K562 (cell line): ENCODE measurements around the gene FARP1. TPM values are rescaled to one million over a fixed set of nuclear protein-coding genes. Genes with fewer than 3 reads are reported as not detected.

Experiments used
- ATAC-seq: fragments of 200-7000 bp; cut with Tn5 transposase; 3 replicates; pipeline ENCODE4 v1.9.1; 2020; ENCODE audit warnings: moderate library complexity
- BruUV-seq: library from RNA; stranded (reverse); fragments of 400-500 nt; replicated peaks from 2 replicates; lab custom pipeline; 2021; lab: Mats Ljungman, UMichigan
- CTCF ChIA-PET: fragments of 300-600 bp; formaldehyde crosslinking; extraction: SDS; loops from one replicate; lab custom pipeline; 2021; ENCODE audit warnings: low intra/inter-chr PET ratio; lab: Yijun Ruan, JAX
- POLR2A ChIA-PET: fragments of 300-600, 350-650 bp; sonication (Branson Sonifier 250); formaldehyde crosslinking; extraction: SDS; loops from one replicate; lab custom pipeline; 2021; ENCODE audit warnings: antibody characterized with exemption, inconsistent platforms; lab: Yijun Ruan, JAX
- DNase-seq, 4 experiments: peaks; one replicate each; pipeline versions ENCODE4 v3.0.0 to v3.0.0-alpha.2; 2011 to 2018; ENCODE audit warnings: low spot score in 3 of 4, mixed read lengths in 3 of 4; ENCODE audit errors: extremely low read depth in 1 of 4
- FAIRE-seq: peaks from 2 replicates; lab custom pipeline; 2011; peaks lifted over from hg19 to GRCh38; lab: Jason Lieb, UNC
- H2AFZ ChIP-seq: 2 replicates; pipeline ENCODE4 v1.6.0; 2011; ENCODE audit warnings: low read depth, low read length, control low read depth, inconsistent platforms
- H3K27ac ChIP-seq: fragments of 200-600 bp; 3 replicates; pipeline ENCODE4 v1.8.0; 2011; ENCODE audit warnings: low read depth, mild to moderate bottlenecking, control low read depth, inconsistent platforms, low read length, moderate library complexity, mixed read lengths; ENCODE audit errors: extremely low read depth
- H3K27me3 ChIP-seq, 2 experiments: fragments of 300-600 bp in 1 of 2; 2 replicates in 1 of 2; 3 replicates in 1 of 2; pipeline versions ENCODE4 v1.6.0 to v1.8.0; 2011; ENCODE audit warnings: inconsistent platforms in 2 of 2, low read length in 2 of 2, mild to moderate bottlenecking in 1 of 2, mixed read lengths in 1 of 2, moderate library complexity in 1 of 2; ENCODE audit not compliant: control insufficient read depth in 2 of 2, insufficient read depth in 2 of 2
- H3K36me3 ChIP-seq: fragments of 300-600 bp; 3 replicates; pipeline ENCODE4 v1.8.0; 2011; ENCODE audit warnings: mild to moderate bottlenecking, low read length, inconsistent platforms; ENCODE audit not compliant: control insufficient read depth, insufficient read depth
- H3K4me1 ChIP-seq, 2 experiments: fragments of 200-600 bp in 1 of 2; replicated peaks in 1 of 2; 2 replicates in 1 of 2; 3 replicates in 1 of 2; pipeline versions ENCODE4 v1.5.1 to v1.8.0; 2011; ENCODE audit warnings: inconsistent platforms in 2 of 2, low read length in 2 of 2, mild to moderate bottlenecking in 1 of 2, mixed read lengths in 1 of 2, moderate library complexity in 1 of 2; ENCODE audit not compliant: control insufficient read depth in 2 of 2, insufficient read depth in 2 of 2
- H3K4me2 ChIP-seq: 2 replicates; pipeline ENCODE4 v1.6.1; 2011; ENCODE audit warnings: low read length, control low read depth, inconsistent platforms, mixed read lengths; ENCODE audit not compliant: insufficient read depth
- H3K4me3 ChIP-seq: fragments of 200-600 bp; sonication (generic), shearing (Covaris generic); 2 replicates; pipeline ENCODE4 v1.5.1; 2016; ENCODE audit warnings: control low read depth, inconsistent platforms
- H3K79me2 ChIP-seq: fragments of 200-600 bp; 3 replicates; pipeline ENCODE4 v1.8.0; 2011; ENCODE audit warnings: low read length, inconsistent platforms; ENCODE audit not compliant: control insufficient read depth, insufficient read depth
- H3K9ac ChIP-seq, 2 experiments: 2 replicates each; pipeline versions ENCODE4 v1.6.0 to v1.6.1; 2011; ENCODE audit warnings: low read depth in 2 of 2, low read length in 2 of 2, control low read depth in 1 of 2, inconsistent platforms in 1 of 2, mild to moderate bottlenecking in 1 of 2, mixed read lengths in 1 of 2; ENCODE audit not compliant: insufficient read depth in 1 of 2
- H3K9me1 ChIP-seq: one replicate; pipeline ENCODE4 v1.6.0; 2011; ENCODE audit warnings: inconsistent platforms, mild to moderate bottlenecking, low read length, moderate library complexity; ENCODE audit not compliant: control insufficient read depth, insufficient read depth
- H3K9me3 ChIP-seq: replicated peaks from 2 replicates; pipeline ENCODE4 v1.5.1; 2011; ENCODE audit warnings: low read depth, low read length, inconsistent platforms; ENCODE audit not compliant: control insufficient read depth, insufficient read depth
- H4K20me1 ChIP-seq: replicated peaks from 2 replicates; pipeline ENCODE4 v1.6.1; 2011; ENCODE audit warnings: low read length, inconsistent platforms, mixed read lengths; ENCODE audit not compliant: control insufficient read depth, insufficient read depth
- AFF1 ChIP-seq, 2 experiments: fragments of 450-650 bp; IDR thresholded peaks; 2 replicates each; pipeline ENCODE4 v1.6.1; 2018; ENCODE audit warnings: mild to moderate bottlenecking in 2 of 2, low read depth in 1 of 2; ENCODE audit not compliant: partially characterized antibody in 2 of 2
- FIP1L1 ChIP-seq: fragments of 200-400 bp; formaldehyde crosslinking; IDR thresholded peaks from 2 replicates; pipeline ENCODE4 v1.6.1; 2018; ENCODE audit warnings: mild to moderate bottlenecking, low read depth, low read length; ENCODE audit not compliant: poor library complexity, severe bottlenecking
- FOS ChIP-seq: IDR thresholded peaks from 3 replicates; pipeline ENCODE4 v1.6.1; 2011; ENCODE audit not compliant: insufficient read length; ENCODE audit errors: extremely low read depth
- GTF3C2 ChIP-seq: IDR thresholded peaks from 3 replicates; pipeline ENCODE4 v1.6.1; 2011; ENCODE audit warnings: borderline replicate concordance, mild to moderate bottlenecking, moderate library complexity; ENCODE audit not compliant: insufficient read length; ENCODE audit errors: extremely low read depth
- HNRNPL ChIP-seq: fragments of 200-400 bp; formaldehyde crosslinking; IDR thresholded peaks from 2 replicates; pipeline ENCODE4 v1.6.1; 2017; ENCODE audit warnings: low read depth, mild to moderate bottlenecking, low read length
- MNT ChIP-seq, 2 experiments: fragments of 450-650 bp; conservative IDR thresholded peaks; 2 replicates each; pipeline ENCODE4 v1.6.1; 2017; ENCODE audit warnings: mild to moderate bottlenecking in 2 of 2, moderate library complexity in 2 of 2
- NFE2 ChIP-seq: IDR thresholded peaks from 2 replicates; pipeline ENCODE4 v1.6.1; 2014; ENCODE audit warnings: antibody characterized with exemption, low read depth
- ZNF583 ChIP-seq: fragments of 250-450 bp; sonication (Bioruptor Pico); IDR thresholded peaks from 2 replicates; pipeline ENCODE4 v1.4.0; 2020
- WGBS: fragments of 100-300 bp; shearing (Covaris generic); methylation state at CpG from one replicate; pipeline ENCODE4 v1.1.6; 2016; ENCODE audit warnings: low coverage, mixed read lengths; ENCODE audit not compliant: insufficient coverage; ENCODE audit errors: missing lambda C conversion rate; 5-methylcytosine and 5-hydroxymethylcytosine counted together
- in situ Hi-C: fragments of 300-500 bp; cut with MboI; formaldehyde crosslinking; loops from 4 replicates; pipeline ENCODE4 v1.15.0; 2018; ENCODE audit warnings: inconsistent platforms, mixed read lengths
- intact Hi-C: fragments of 100-400 bp; cut with micrococcal nuclease; formaldehyde crosslinking; loops from 2 replicates; pipeline ENCODE4 v1.14.2; 2022
- polyA plus RNA-seq, 8 experiments: library from polyadenylated mRNA; depleted of rRNA in 4 of 8; stranded (reverse) in 5 of 8; unstranded in 3 of 8; fragments of >200 nt; fragmentation: Nextera tagmentation in 2 of 8; fragmentation: Illumina TruSeq in 1 of 8; extraction: Ambion mirVana in 2 of 8; extraction: Trizol in 1 of 8; gene quantifications; 2 replicates each; pipeline versions ENCODE4 v1.2.1 to v1.2.3, GENCODE V29; 2011 to 2014; ENCODE audit warnings: inconsistent platforms in 1 of 8, missing spikeins in 1 of 8
- total RNA-seq, 7 experiments: library from RNA; depleted of rRNA in 6 of 7; stranded (reverse); fragments of >200 nt in 6 of 7; fragmentation: Illumina TruSeq in 2 of 7; extraction: Trizol in 2 of 7; gene quantifications; 2 replicates each; pipeline versions ENCODE4 v1.2.1 to v1.2.3, GENCODE V29; 2011 to 2021; ENCODE audit warnings: low replicate concordance in 1 of 7

The FARP1 gene
- total and polyA plus RNA-seq, 9 of the 15 experiments (the other 6 are each of a cell fraction or from before 2014, with no cell fraction given): 0.03 to 0.29 (median 0.05) TPM; not detected in 3

- WGBS: 0% methylated on average over 14 of the region's 20 CpGs
Measured at GRCh38 chr13:98225036-98225940, 82.4 kb downstream of the FARP1 start.

More at GRCh38 chr13:98225036-98225940, 82.4 kb downstream of the FARP1 start:
- Histone ChIP-seq H3K27ac (no peak overlapping the region), H3K79me2 (no peaks in the 10 kb centered on the region), H3K9ac (no peak overlapping the region), H3K4me3 (no peak overlapping the region), H2AFZ (no peak overlapping the region), H3K9me3 (no peaks in the 10 kb centered on the region), H3K27me3 (peaks cover 4 to 30% of the 10 kb centered on the region in 2 experiments; a peak in 3 of 5 replicates), H3K4me2 (no peak overlapping the region), H4K20me1 (no peaks in the 10 kb centered on the region; the same call in 1 of the 2 replicates), H3K9me1 (no peaks in the 10 kb centered on the region), H3K36me3 (no peaks in the 10 kb centered on the region), H3K4me1 (peaks cover 0 to 4% of the 10 kb centered on the region in 2 experiments; a peak in 3 of 5 replicates)
- intact Hi-C loops: no loop called here
- ATAC-seq: no peak
- POLR2A ChIA-PET: no interaction called here
- no TSS peak for BruUV-seq
- DNase-seq: no peak
- in situ Hi-C loops: no loop called here
- no peak for TF ChIP-seq HNRNPL
- TF ChIP-seq MNT (conservative IDR thresholded peaks at IDR 0.05): no peak
- no peak for TF ChIP-seq ZNF583 (CRISPR knock-in tag)
- no peak for TF ChIP-seq FIP1L1
- TF ChIP-seq NFE2: no peak
- TF ChIP-seq AFF1 (IDR thresholded peaks at IDR 0.05; ENCODE audit: low read depth in 1 of 2, partially characterized antibody in 2 of 2): no peak
- no peak for TF ChIP-seq FOS
- no peak for TF ChIP-seq GTF3C2
- no peak for FAIRE-seq
- CTCF ChIA-PET: no interaction called here
